Prostate gland (tissue), 2 donors: Measurements from ENCODE around the gene SOWAHD. TPM values are rescaled to one million over a fixed set of nuclear protein-coding genes. Genes with fewer than 3 reads are reported as not detected.
A peak's percentile ranks its signal among the peaks of the same experiment; 100 is the strongest.

ENCODE experiments used
- DNase-seq: peaks from one replicate; pipeline ENCODE4 v3.0.0-alpha.2; 2019; ENCODE audit warnings: low spot score
- H3K27ac ChIP-seq, 2 donors: fragments of 200-600 bp; sonication (generic); 2 replicates each; pipeline ENCODE4 v1.5.1; 2017 to 2019
- H3K27me3 ChIP-seq: fragments of 200-600 bp; sonication (generic); replicated peaks from 2 replicates; pipeline ENCODE4 v1.5.1; 2019; ENCODE audit not compliant: insufficient read depth
- H3K36me3 ChIP-seq, 2 donors: fragments of 200-600 bp; sonication (generic); 1 replicate in 1 of 2; 2 replicates in 1 of 2; pipeline versions ENCODE4 v1.5.1 to v1.8.1; 2017 to 2019
- H3K4me1 ChIP-seq: fragments of 200-600 bp; sonication (generic); replicated peaks from 2 replicates; pipeline ENCODE4 v1.5.1; 2019
- H3K4me3 ChIP-seq, 2 donors: fragments of 200-600 bp; sonication (generic); 2 replicates each; pipeline ENCODE4 v1.5.1; 2017 to 2019
- H3K9me3 ChIP-seq: fragments of 200-600 bp; sonication (generic); 2 replicates; pipeline ENCODE4 v1.5.1; 2017
- CTCF ChIP-seq, 4 experiments: fragments of 200-600 bp in 2 of 4; fragments of 450-650 bp in 2 of 4; sonication (generic) in 2 of 4; IDR thresholded peaks; 1 replicate in 3 of 4; 2 replicates in 1 of 4; pipeline ENCODE4 v1.5.1; 2016 to 2019; ENCODE audit warnings: antibody characterized with exemption in 4 of 4, mild to moderate bottlenecking in 2 of 4, moderate library complexity in 2 of 4
- POLR2A ChIP-seq: fragments of 450-650 bp; IDR thresholded peaks from one replicate; pipeline ENCODE4 v1.6.1; 2016; ENCODE audit warnings: antibody characterized with exemption, mild to moderate bottlenecking
- POLR2AphosphoS5 ChIP-seq: sonication (generic); formaldehyde crosslinking; IDR thresholded peaks from one replicate; pipeline ENCODE4 v1.6.1; 2017; ENCODE audit warnings: antibody characterized with exemption
- WGBS: methylation state at CpG from one replicate; pipeline ENCODE4 v1.1.5; 2018; 5-methylcytosine and 5-hydroxymethylcytosine counted together
- intact Hi-C: fragments of 100-400 bp; cut with DNase I; formaldehyde crosslinking; loops from one replicate; pipeline ENCODE4 v1.14.2; 2022
- total RNA-seq, 2 donors: library from RNA; depleted of rRNA; stranded (reverse); fragments of >200 nt; gene quantifications; one replicate each; pipeline ENCODE4 v1.1.0, GENCODE V29; 2016

The SOWAHD gene
- total RNA-seq, 2 donors from 2014 or later: 13.9 TPM; not detected in 1

- TF ChIP-seq POLR2A: no peak
- no peak for TF ChIP-seq CTCF (IDR thresholded peaks at IDR 0.05)
- TF ChIP-seq POLR2AphosphoS5: no peak
- intact Hi-C loops: no loop called here
- Histone ChIP-seq H3K4me1 (no peaks in the 10 kb centered on the region), H3K27me3 (no peaks in the 10 kb centered on the region), H3K36me3 (no peaks in the 10 kb centered on the region), H3K27ac (no peak overlapping the region), H3K4me3 (no peak overlapping the region), H3K9me3 (no peaks in the 10 kb centered on the region)
- WGBS: 86% methylated on average over 5 of the region's 5 CpGs
- no peak for DNase-seq
Observed at GRCh38 chrX:119783026-119783425, 24.6 kb downstream of the SOWAHD start.

- Histone ChIP-seq H3K27me3 (no peaks in the 10 kb centered on the region), H3K27ac (no peak overlapping the region), H3K9me3 (no peaks in the 10 kb centered on the region), H3K4me3 (no peak overlapping the region), H3K36me3 (no peaks in the 10 kb centered on the region), H3K4me1 (no peaks in the 10 kb centered on the region)
- no peak for DNase-seq
- WGBS: 69% methylated on average over 7 of the region's 14 CpGs
- TF ChIP-seq CTCF (IDR thresholded peaks at IDR 0.05) (no peak), POLR2AphosphoS5 (no peak), POLR2A (no peak)
- intact Hi-C loops: no loop called here
Observed at GRCh38 chrX:119784747-119785446, 26.5 kb downstream of the SOWAHD start.

GRCh38 chrX:119790977-119791436, 32.6 kb downstream of the SOWAHD start:
- Histone ChIP-seq H3K36me3 (no peaks in the 10 kb centered on the region), H3K27me3 (no peaks in the 10 kb centered on the region), H3K9me3 (no peaks in the 10 kb centered on the region), H3K4me1 (no peaks in the 10 kb centered on the region), H3K27ac (peak overlapping the region; percentile 93 to 94), H3K4me3 (peak overlapping the region; percentile 45 to 57)
- TF ChIP-seq CTCF (IDR thresholded peaks at IDR 0.05) (no peak), POLR2A (no peak), POLR2AphosphoS5 (no peak)
- peak; percentile 4 for DNase-seq
- intact Hi-C loops: loop anchor here (5.0 kb wide), 1 partner anchor 81 kb away; the partner anchor contains the start of genes NDUFA1 and RNF113A
- 0% methylated on average over 25 of the region's 31 CpGs for WGBS

- Histone ChIP-seq H3K27ac (peak within 1 kb of the TSS; percentile 93 to 94), H3K9me3 (no peaks in the 10 kb centered on the region), H3K36me3 (no peaks in the 10 kb centered on the region), H3K27me3 (no peaks in the 10 kb centered on the region), H3K4me1 (no peaks in the 10 kb centered on the region), H3K4me3 (peak within 1 kb of the TSS; percentile 45 to 57)
- WGBS: under 1% methylated on average over 49 of the region's 58 CpGs
- TF ChIP-seq CTCF (IDR thresholded peaks at IDR 0.05) (no peak), POLR2AphosphoS5 (peak; percentile 70), POLR2A (peak; percentile 62)
- intact Hi-C loops: loop anchor here (5.0 kb wide), 1 partner anchor 81 kb away; the partner anchor contains the start of genes NDUFA1 and RNF113A
- DNase-seq: peak; percentile 80
Observed at GRCh38 chrX:119791437-119792231, 33.2 kb downstream of the SOWAHD start, which contains the start of gene RPL39. TSS of gene RPL39 (minus strand) at chrX:119791630. CDS start at chrX:119791576, 54 bp downstream.
